NCI-H2196 (cell line): ENCODE data around the gene KMT5B.

Experiments
- DNase-seq: peaks from one replicate; lab custom pipeline; 2025; ENCODE audit not compliant: unreplicated experiment; lab: John Stamatoyannopoulos, UW

The KMT5B gene

GRCh38 chr11:68216171-68216938, 3.3 kb upstream of the KMT5B start:
- DNase-seq, result peak; percentile 72

GRCh38 chr11:68215524-68216170, 2.6 kb upstream of the KMT5B start:
- no peak for DNase-seq

GRCh38 chr11:68215087-68215445, 2.0 kb upstream of the KMT5B start:
- no peak for DNase-seq

- DNase-seq, result no peak
These were observed 1.3 kb upstream of the KMT5B start for GRCh38 chr11:68214173-68215086.

GRCh38 chr11:68213555-68214172, 568 bp upstream of the KMT5B start:
- peak; percentile 92 for DNase-seq

- DNase-seq, result peak; percentile 72
These were observed 518 bp downstream of the KMT5B start for GRCh38 chr11:68212421-68213134.

- no peak for DNase-seq
These were observed 1.6 kb downstream of the KMT5B start for GRCh38 chr11:68211546-68211945.

- DNase-seq, result peak; percentile 66
These were observed 6.9 kb downstream of the KMT5B start for GRCh38 chr11:68206211-68206610.

- DNase-seq, result no peak
These were observed 8.7 kb downstream of the KMT5B start for GRCh38 chr11:68204402-68204801.

GRCh38 chr11:68202165-68202564, 10.9 kb downstream of the KMT5B start:
- DNase-seq, result no peak

- no peak for DNase-seq
These were observed 11.6 kb downstream of the KMT5B start for GRCh38 chr11:68201492-68201891.

GRCh38 chr11:68200639-68201038, 12.5 kb downstream of the KMT5B start:
- DNase-seq, result no peak

GRCh38 chr11:68199295-68199987, 13.7 kb downstream of the KMT5B start:
- no peak for DNase-seq

GRCh38 chr11:68196219-68196618, 16.9 kb downstream of the KMT5B start:
- DNase-seq, result no peak

GRCh38 chr11:68194675-68195294, 18.3 kb downstream of the KMT5B start:
- DNase-seq, result no peak

- no peak for DNase-seq
These were observed 20.1 kb downstream of the KMT5B start for GRCh38 chr11:68193018-68193417.

- no peak for DNase-seq
These were observed 21.2 kb downstream of the KMT5B start for GRCh38 chr11:68191661-68192579.

GRCh38 chr11:68189888-68190287, 23.2 kb downstream of the KMT5B start:
- DNase-seq, result no peak
